SU-DHL-6 (cell line): ENCODE results near the gene NRXN2.

Experiments used
- H2AFZ ChIP-seq: fragments of 200-600 bp; sonication (generic); 2 replicates; pipeline ENCODE4 v1.6.1; 2014; ENCODE audit warnings: low read depth, mild to moderate bottlenecking, moderate library complexity, mixed read lengths, antibody characterized with exemption, low read length; ENCODE audit not compliant: severe bottlenecking
- H3F3A ChIP-seq: fragments of 200-600 bp; shearing (Covaris generic); 2 replicates; pipeline ENCODE4 v1.6.0; 2016; ENCODE audit warnings: antibody characterized with exemption, mild to moderate bottlenecking; ENCODE audit not compliant: insufficient read depth
- H3K27ac ChIP-seq: fragments of 200-600 bp; sonication (generic); 2 replicates; pipeline ENCODE4 v1.5.1; 2016; ENCODE audit warnings: low read depth, mild to moderate bottlenecking, low read length, moderate library complexity, mixed read lengths
- H3K27me3 ChIP-seq: fragments of 200-600 bp; sonication (generic), shearing (Covaris generic); 2 replicates; pipeline ENCODE4 v1.6.0; 2014; ENCODE audit warnings: mild to moderate bottlenecking, low read length
- H3K36me3 ChIP-seq: fragments of 200-600 bp; sonication (generic); 2 replicates; pipeline ENCODE4 v1.6.1; 2014; ENCODE audit warnings: mild to moderate bottlenecking, low read length, mixed read lengths
- H3K4me2 ChIP-seq: fragments of 300-600, 200-600 bp; shearing (Covaris generic), sonication (generic); 2 replicates; pipeline ENCODE4 v1.6.0; 2014; ENCODE audit warnings: low read length, low read depth, mild to moderate bottlenecking; ENCODE audit not compliant: poor library complexity, severe bottlenecking
- H3K4me3 ChIP-seq: fragments of 200-600 bp; sonication (generic); 2 replicates; pipeline ENCODE4 v1.5.1; 2014; ENCODE audit warnings: antibody characterized with exemption, low read length, mild to moderate bottlenecking, mixed read lengths; ENCODE audit not compliant: insufficient read depth, poor library complexity, severe bottlenecking
- H3K79me2 ChIP-seq: fragments of 200-600 bp; sonication (generic); 2 replicates; pipeline ENCODE4 v1.6.1; 2014; ENCODE audit warnings: mild to moderate bottlenecking, low read length, moderate library complexity; ENCODE audit not compliant: insufficient read depth
- H3K9ac ChIP-seq: fragments of 200-600 bp; sonication (generic); 2 replicates; pipeline ENCODE4 v1.7.0; 2014; ENCODE audit warnings: mild to moderate bottlenecking, low read length
- H3K9me2 ChIP-seq: fragments of 200-600 bp; sonication (generic); replicated peaks from 2 replicates; pipeline ENCODE4 v1.6.1; 2014; ENCODE audit warnings: low read length; ENCODE audit not compliant: insufficient read depth
- H3K9me3 ChIP-seq: fragments of 200-600 bp; sonication (generic); 2 replicates; pipeline ENCODE4 v1.6.1; 2014; ENCODE audit warnings: low read length, mixed read lengths; ENCODE audit not compliant: insufficient read depth
- H4K20me1 ChIP-seq: fragments of 200-600 bp; sonication (generic); 2 replicates; pipeline ENCODE4 v1.6.1; 2014; ENCODE audit warnings: low read depth, mild to moderate bottlenecking, antibody characterized with exemption, low read length, moderate library complexity, mixed read lengths
- CTCF ChIP-seq: fragments of 200-600 bp; sonication (generic); IDR thresholded peaks from one replicate; pipeline ENCODE4 v1.5.1; 2017; ENCODE audit warnings: antibody characterized with exemption, mild to moderate bottlenecking, low read length, moderate library complexity; ENCODE audit not compliant: insufficient read depth, poor library complexity, severe bottlenecking
- EZH2phosphoT487 ChIP-seq: fragments of 200-600 bp; sonication (generic), shearing (Covaris generic); conservative IDR thresholded peaks from 2 replicates; pipeline ENCODE4 v1.6.1; 2018; ENCODE audit warnings: mild to moderate bottlenecking, antibody characterized with exemption, low read length, moderate library complexity, mixed read lengths

NRXN2 gene

DNA sequence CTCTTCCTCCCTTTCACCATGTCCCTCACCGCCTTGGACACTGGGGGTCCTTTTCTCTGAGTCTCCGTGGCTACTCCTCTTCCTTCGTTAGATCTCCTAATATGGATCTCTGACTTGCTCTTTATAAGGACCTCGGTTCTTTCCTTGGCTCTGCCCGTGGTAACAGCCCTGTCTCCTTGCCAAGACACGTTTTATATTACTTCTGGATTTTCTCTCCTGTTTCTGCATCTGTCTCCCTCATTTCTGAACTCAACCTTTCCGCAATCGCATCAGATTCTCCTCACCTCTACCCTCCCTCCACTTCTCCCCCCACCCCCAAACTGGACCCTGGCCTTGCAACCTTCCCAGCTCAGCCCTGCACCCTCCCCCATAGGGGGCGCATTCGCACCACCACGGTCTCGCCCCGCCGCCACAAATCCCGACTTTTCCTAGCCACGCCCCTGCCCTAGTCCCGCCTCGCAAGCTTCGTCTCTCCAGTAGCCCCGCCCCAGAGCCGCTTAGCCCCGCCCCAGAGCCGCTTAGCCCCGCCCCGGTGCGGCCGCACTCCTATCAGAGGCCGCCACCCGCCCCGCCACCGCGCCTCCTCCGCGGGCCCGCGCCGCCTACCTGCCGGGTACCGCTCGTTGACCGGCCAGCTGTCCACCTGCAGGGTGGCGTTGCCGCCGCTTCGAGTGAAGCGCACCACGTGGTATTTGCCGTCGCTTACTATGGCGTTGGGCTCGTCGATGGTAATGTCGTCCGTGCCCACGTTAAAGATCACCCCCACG is 93.0 kb downstream of the NRXN2 start:
- Histone ChIP-seq H2AFZ (no peak overlapping the region), H3K79me2 (no peaks in the 10 kb centered on the region), H3K9ac (no peak overlapping the region), H3K4me3 (no peak overlapping the region), H3K4me2 (no peak overlapping the region), H3K27ac (no peak overlapping the region), H3K9me2 (no peaks in the 10 kb centered on the region), H3K9me3 (no peaks in the 10 kb centered on the region), H3K27me3 (no peaks in the 10 kb centered on the region; the same call in 1 of the 2 replicates), H3F3A (no peaks in the 10 kb centered on the region), H4K20me1 (no peaks in the 10 kb centered on the region), H3K36me3 (no peaks in the 10 kb centered on the region)
- TF ChIP-seq CTCF (no peak), EZH2phosphoT487 (no peak)

DNA sequence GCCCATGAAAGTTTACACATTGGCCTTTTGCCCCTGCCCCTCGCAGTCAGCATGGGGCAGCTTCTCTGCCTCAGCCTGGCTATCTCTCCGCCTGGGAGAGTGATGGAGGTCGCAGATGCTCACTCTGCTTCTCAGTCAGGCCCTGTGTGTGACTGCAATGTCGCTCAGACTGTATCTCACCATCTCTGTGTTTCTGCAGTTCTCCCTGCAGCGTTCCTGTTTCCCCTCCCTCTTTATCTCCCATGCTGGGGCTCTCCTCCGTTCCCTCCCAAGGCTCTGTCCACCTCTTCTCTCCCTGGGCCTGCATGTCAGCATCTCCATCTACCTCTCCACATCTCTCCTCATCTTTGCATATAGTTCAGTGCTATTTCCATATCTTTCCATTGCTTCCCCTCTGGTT is 93.9 kb downstream of the NRXN2 start:
- TF ChIP-seq CTCF (no peak), EZH2phosphoT487 (no peak)
- Histone ChIP-seq H4K20me1 (no peaks in the 10 kb centered on the region), H3K4me2 (no peak overlapping the region), H3K27ac (no peak overlapping the region), H3K27me3 (no peaks in the 10 kb centered on the region; the same call in 1 of the 2 replicates), H3K4me3 (no peak overlapping the region), H3F3A (no peaks in the 10 kb centered on the region), H3K36me3 (no peaks in the 10 kb centered on the region), H3K9ac (no peak overlapping the region), H2AFZ (no peak overlapping the region), H3K9me2 (no peaks in the 10 kb centered on the region), H3K79me2 (no peaks in the 10 kb centered on the region), H3K9me3 (no peaks in the 10 kb centered on the region)

DNA sequence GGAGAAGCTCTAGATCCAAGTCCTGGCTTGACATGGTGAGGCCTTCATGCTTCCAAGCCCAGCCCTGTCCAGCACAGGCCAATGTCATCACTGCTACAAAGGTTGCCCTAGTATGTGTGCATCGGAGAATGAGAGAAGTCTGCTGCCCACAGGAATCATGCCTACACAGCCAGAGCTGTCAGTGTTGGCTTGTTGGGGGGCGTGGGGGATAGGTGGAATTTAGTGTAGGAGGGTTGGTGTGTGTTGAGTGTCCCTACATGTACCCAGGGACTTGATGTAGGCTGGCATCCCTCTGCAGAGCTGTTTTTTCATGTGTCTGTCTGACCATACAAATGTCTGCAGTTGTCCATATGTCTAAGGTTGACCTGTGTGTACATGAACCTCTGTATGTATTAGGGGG is 94.4 kb downstream of the NRXN2 start:
- Histone ChIP-seq H3K9me3 (no peaks in the 10 kb centered on the region), H3K9me2 (no peaks in the 10 kb centered on the region), H3K4me2 (no peak overlapping the region), H3K27ac (no peak overlapping the region), H3K9ac (no peak overlapping the region), H2AFZ (no peak overlapping the region), H3K4me3 (no peak overlapping the region), H3K27me3 (no peaks in the 10 kb centered on the region; the same call in 1 of the 2 replicates), H4K20me1 (no peaks in the 10 kb centered on the region), H3K79me2 (no peaks in the 10 kb centered on the region), H3K36me3 (no peaks in the 10 kb centered on the region), H3F3A (no peaks in the 10 kb centered on the region)
- TF ChIP-seq CTCF (no peak), EZH2phosphoT487 (no peak)
